CMK (cell line): ENCODE measurements around the gene ALKBH4.
"Not testable (repeated sequence)": the region's sequence is repeated elsewhere in the genome, so short reads cannot be mapped to it uniquely, and the experiment has no call there.

Experiments used
- DNase-seq: peaks from one replicate; pipeline ENCODE4 v3.0.0-alpha.2; 2010; ENCODE audit warnings: low read depth

ALKBH4 gene

GRCh38 chr7:102454932-102455331 lies 9.7 kb downstream of the ALKBH4 start:
- DNase-seq = not testable (repeated sequence)

GRCh38 chr7:102454468-102454867 lies 10.2 kb downstream of the ALKBH4 start:
- DNase-seq = no peak

- DNase-seq = no peak
Observed at GRCh38 chr7:102453319-102453718, 11.3 kb downstream of the ALKBH4 start.

- DNase-seq = no peak
Observed at GRCh38 chr7:102452451-102452850, 12.2 kb downstream of the ALKBH4 start.

- no peak for DNase-seq
Observed at GRCh38 chr7:102451371-102452054, 13.2 kb downstream of the ALKBH4 start.

- no peak for DNase-seq
Observed at GRCh38 chr7:102450242-102450641, 14.4 kb downstream of the ALKBH4 start.

- DNase-seq = no peak
Observed at GRCh38 chr7:102449136-102449535, 15.5 kb downstream of the ALKBH4 start.

- no peak for DNase-seq
Observed at GRCh38 chr7:102447311-102447710, 17.4 kb downstream of the ALKBH4 start.

- DNase-seq = no peak
Observed at GRCh38 chr7:102446387-102447156, 18.1 kb downstream of the ALKBH4 start.

- DNase-seq = no peak
Observed at GRCh38 chr7:102445674-102446071, 19.0 kb downstream of the ALKBH4 start.

GRCh38 chr7:102444961-102445673 lies 19.5 kb downstream of the ALKBH4 start:
- DNase-seq = no peak

- DNase-seq = no peak
Observed at GRCh38 chr7:102439963-102440795, 24.5 kb downstream of the ALKBH4 start.

- DNase-seq = no peak
Observed at GRCh38 chr7:102436118-102436517, 28.5 kb downstream of the ALKBH4 start.

GRCh38 chr7:102434039-102434486 lies 30.6 kb downstream of the ALKBH4 start:
- no peak for DNase-seq

GRCh38 chr7:102433219-102434038 lies 31.2 kb downstream of the ALKBH4 start, which contains the start of gene ORAI2:
TSS of gene ORAI2 (plus strand) at chr7:102433575. CDS start at chr7:102438957, 5,382 bp downstream.
- peak; percentile 56 for DNase-seq

GRCh38 chr7:102432442-102433218 lies 32.0 kb downstream of the ALKBH4 start:
- DNase-seq = no peak

- no peak for DNase-seq
Observed at GRCh38 chr7:102431617-102432298, 32.9 kb downstream of the ALKBH4 start.

GRCh38 chr7:102429141-102429899 lies 35.3 kb downstream of the ALKBH4 start:
- no peak for DNase-seq

GRCh38 chr7:102427019-102427405 lies 37.7 kb downstream of the ALKBH4 start:
- no peak for DNase-seq
